HEK293 (cell line): ENCODE measurements around the gene FAM110D.

ENCODE experiments used
- CTCF ChIA-PET: fragments of 350-600 bp; formaldehyde crosslinking; extraction: SDS; loops from one replicate; lab custom pipeline; 2021; ENCODE audit warnings: antibody characterized with exemption; lab: Yijun Ruan, JAX
- POLR2A ChIA-PET: fragments of 300-600 bp; formaldehyde crosslinking; extraction: SDS; loops from one replicate; lab custom pipeline; 2020; ENCODE audit warnings: antibody characterized with exemption, inconsistent platforms; lab: Yijun Ruan, JAX
- H3K27ac ChIP-seq: fragments of 200-500 bp; sonication (Bioruptor generic); 2 replicates; pipeline ENCODE4 v1.5.1; 2014; ENCODE audit warnings: low read depth, low read length, control low read depth, inconsistent platforms; ENCODE audit errors: extremely low read depth
- H3K36me3 ChIP-seq, 2 experiments: fragments of 200-500 bp in 1 of 2; sonication (Bioruptor generic) in 1 of 2; 1 replicate in 1 of 2; 2 replicates in 1 of 2; pipeline ENCODE4 v1.5.1; 2014 to 2017; ENCODE audit warnings: inconsistent platforms in 2 of 2, low read length in 2 of 2; ENCODE audit not compliant: control insufficient read depth in 2 of 2, insufficient read depth in 1 of 2
- H3K4me1 ChIP-seq: fragments of 200-500 bp; sonication (Bioruptor generic); 2 replicates; pipeline ENCODE4 v1.5.1; 2014; ENCODE audit warnings: mild to moderate bottlenecking, low read length, inconsistent platforms; ENCODE audit not compliant: control insufficient read depth, insufficient read depth
- H3K4me3 ChIP-seq: 2 replicates; pipeline ENCODE4 v1.5.1; 2011; ENCODE audit warnings: low read depth, mild to moderate bottlenecking, control low read depth, low read length, moderate library complexity
- H3K9me3 ChIP-seq: fragments of 200-500 bp; sonication (Bioruptor generic); 2 replicates; pipeline ENCODE4 v1.5.1; 2014; ENCODE audit warnings: low read depth, low read length, inconsistent platforms; ENCODE audit not compliant: control insufficient read depth, insufficient read depth
- ATF2 ChIP-seq: fragments of 450-650 bp; formaldehyde crosslinking; IDR thresholded peaks from 2 replicates; pipeline ENCODE4 v1.5.1; 2016; ENCODE audit warnings: missing biosample characterization, missing genetic modification characterization, low read depth
- GFI1B ChIP-seq: fragments of 450-650 bp; formaldehyde crosslinking; IDR thresholded peaks from 2 replicates; pipeline ENCODE4 v1.5.1; 2016; ENCODE audit warnings: missing biosample characterization, missing genetic modification characterization
- PRDM1 ChIP-seq: fragments of 450-650 bp; formaldehyde crosslinking; IDR thresholded peaks from 2 replicates; pipeline ENCODE4; 2016; ENCODE audit warnings: missing biosample characterization, missing genetic modification characterization
- TSHZ1 ChIP-seq: fragments of 450-650 bp; formaldehyde crosslinking; IDR thresholded peaks from 2 replicates; pipeline ENCODE4 v1.5.1; 2016; ENCODE audit warnings: missing biosample characterization, missing genetic modification characterization, borderline replicate concordance
- ZBTB48 ChIP-seq: fragments of 450-650 bp; formaldehyde crosslinking; IDR thresholded peaks from 2 replicates; pipeline ENCODE4 v1.5.1; 2016; ENCODE audit warnings: missing biosample characterization, missing genetic modification characterization
- ZBTB7A ChIP-seq: fragments of 450-650 bp; formaldehyde crosslinking; IDR thresholded peaks from 2 replicates; pipeline ENCODE4 v1.5.1; 2016; ENCODE audit warnings: low read depth, missing biosample characterization, missing genetic modification characterization
- ZNF112 ChIP-seq: fragments of 450-650 bp; formaldehyde crosslinking; IDR thresholded peaks from 2 replicates; pipeline ENCODE4 v1.5.0; 2017; ENCODE audit warnings: missing biosample characterization, missing genetic modification characterization
- ZNF248 ChIP-seq: fragments of 450-650 bp; formaldehyde crosslinking; IDR thresholded peaks from 2 replicates; pipeline ENCODE4 v1.5.1; 2017; ENCODE audit warnings: missing biosample characterization, missing genetic modification characterization
- ZNF354C ChIP-seq: fragments of 450-650 bp; formaldehyde crosslinking; IDR thresholded peaks from 2 replicates; pipeline ENCODE4 v1.5.1; 2016; ENCODE audit warnings: missing biosample characterization, missing genetic modification characterization, low read depth, borderline replicate concordance
- ZNF398 ChIP-seq: fragments of 450-650 bp; formaldehyde crosslinking; IDR thresholded peaks from 2 replicates; pipeline ENCODE4 v1.5.1; 2017; ENCODE audit warnings: missing biosample characterization, missing genetic modification characterization
- ZNF664 ChIP-seq: fragments of 450-650 bp; formaldehyde crosslinking; IDR thresholded peaks from 2 replicates; pipeline ENCODE4 v1.5.1; 2016; ENCODE audit warnings: missing biosample characterization, missing genetic modification characterization
- ZNF777 ChIP-seq: fragments of 450-650 bp; formaldehyde crosslinking; IDR thresholded peaks from 2 replicates; pipeline ENCODE4 v1.5.1; 2017; ENCODE audit warnings: missing biosample characterization, missing genetic modification characterization, borderline replicate concordance
- ZSCAN23 ChIP-seq: fragments of 450-650 bp; formaldehyde crosslinking; IDR thresholded peaks from 2 replicates; pipeline ENCODE4 v1.5.1; 2016; ENCODE audit warnings: missing biosample characterization, missing genetic modification characterization
- TF ChIP-seq, protein P1 (sequence below): fragments of 450-650 bp; formaldehyde crosslinking; IDR thresholded peaks from 2 replicates; pipeline ENCODE4 v1.5.1; 2017; ENCODE audit warnings: missing biosample characterization, missing genetic modification characterization
- TF ChIP-seq, protein P2 (sequence below): fragments of 450-650 bp; formaldehyde crosslinking; IDR thresholded peaks from 2 replicates; pipeline ENCODE4 v1.5.1; 2016; ENCODE audit warnings: missing biosample characterization, missing genetic modification characterization
- TF ChIP-seq, protein P3 (sequence below): fragments of 450-650 bp; formaldehyde crosslinking; IDR thresholded peaks from 2 replicates; pipeline ENCODE4 v1.5.1; 2016; ENCODE audit warnings: missing biosample characterization, missing genetic modification characterization
- TF ChIP-seq, protein P4 (sequence below): fragments of 450-650 bp; formaldehyde crosslinking; IDR thresholded peaks from 2 replicates; pipeline ENCODE4 v1.5.1; 2016; ENCODE audit warnings: missing biosample characterization, missing genetic modification characterization, borderline replicate concordance

FAM110D gene

GRCh38 chr1:26164861-26165842, 6.3 kb downstream of the FAM110D start:
- POLR2A ChIA-PET: no interaction called here
- Histone ChIP-seq H3K36me3 (no peaks in the 10 kb centered on the region), H3K27ac (no peak overlapping the region), H3K9me3 (no peaks in the 10 kb centered on the region), H3K4me3 (no peak overlapping the region), H3K4me1 (peaks cover 7% of the 10 kb centered on the region; the same call in 1 of the 2 replicates)
- CTCF ChIA-PET: interaction anchor here (1.1 to 1.6 kb wide), 4 partner anchors 8 to 129 kb away, joined by 3 to 6 read pairs (median 3); partner anchors contain the start of gene CEP85
- TF ChIP-seq, protein P1, sequence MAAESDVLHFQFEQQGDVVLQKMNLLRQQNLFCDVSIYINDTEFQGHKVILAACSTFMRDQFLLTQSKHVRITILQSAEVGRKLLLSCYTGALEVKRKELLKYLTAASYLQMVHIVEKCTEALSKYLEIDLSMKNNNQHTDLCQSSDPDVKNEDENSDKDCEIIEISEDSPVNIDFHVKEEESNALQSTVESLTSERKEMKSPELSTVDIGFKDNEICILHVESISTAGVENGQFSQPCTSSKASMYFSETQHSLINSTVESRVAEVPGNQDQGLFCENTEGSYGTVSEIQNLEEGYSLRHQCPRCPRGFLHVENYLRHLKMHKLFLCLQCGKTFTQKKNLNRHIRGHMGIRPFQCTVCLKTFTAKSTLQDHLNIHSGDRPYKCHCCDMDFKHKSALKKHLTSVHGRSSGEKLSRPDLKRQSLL (tag by site-specific recombination): no peak
- TF ChIP-seq ZBTB48 (tag by site-specific recombination) (peak; percentile 66; the same call in 1 of the 2 replicates), TSHZ1 (tag by site-specific recombination) (no peak), ZNF398 (no peak), ATF2 (tag by site-specific recombination) (no peak), ZNF112 (tag by site-specific recombination) (no peak), ZNF777 (tag by site-specific recombination) (no peak), GFI1B (tag by site-specific recombination) (no peak), ZBTB7A (0 out of 2 replicates have a peak, but pooled peaks have one; percentile 3), ZSCAN23 (tag by site-specific recombination) (no peak), ZNF248 (no peak), PRDM1 (no peak), ZNF664 (tag by site-specific recombination) (no peak), ZNF354C (tag by site-specific recombination) (no peak)
- TF ChIP-seq, protein P2, sequence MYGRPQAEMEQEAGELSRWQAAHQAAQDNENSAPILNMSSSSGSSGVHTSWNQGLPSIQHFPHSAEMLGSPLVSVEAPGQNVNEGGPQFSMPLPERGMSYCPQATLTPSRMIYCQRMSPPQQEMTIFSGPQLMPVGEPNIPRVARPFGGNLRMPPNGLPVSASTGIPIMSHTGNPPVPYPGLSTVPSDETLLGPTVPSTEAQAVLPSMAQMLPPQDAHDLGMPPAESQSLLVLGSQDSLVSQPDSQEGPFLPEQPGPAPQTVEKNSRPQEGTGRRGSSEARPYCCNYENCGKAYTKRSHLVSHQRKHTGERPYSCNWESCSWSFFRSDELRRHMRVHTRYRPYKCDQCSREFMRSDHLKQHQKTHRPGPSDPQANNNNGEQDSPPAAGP (tag by site-specific recombination): peak; percentile 8; the same call in 1 of the 2 replicates
- TF ChIP-seq, protein P3, sequence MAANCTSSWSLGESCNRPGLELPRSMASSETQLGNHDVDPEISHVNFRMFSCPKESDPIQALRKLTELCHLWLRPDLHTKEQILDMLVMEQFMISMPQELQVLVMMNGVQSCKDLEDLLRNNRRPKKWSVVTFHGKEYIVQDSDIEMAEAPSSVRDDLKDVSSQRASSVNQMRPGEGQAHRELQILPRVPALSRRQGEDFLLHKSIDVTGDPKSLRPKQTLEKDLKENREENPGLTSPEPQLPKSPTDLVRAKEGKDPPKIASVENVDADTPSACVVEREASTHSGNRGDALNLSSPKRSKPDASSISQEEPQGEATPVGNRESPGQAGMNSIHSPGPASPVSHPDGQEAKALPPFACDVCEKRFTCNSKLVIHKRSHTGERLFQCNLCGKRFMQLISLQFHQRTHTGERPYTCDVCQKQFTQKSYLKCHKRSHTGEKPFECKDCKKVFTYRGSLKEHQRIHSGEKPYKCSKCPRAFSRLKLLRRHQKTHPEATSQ: no peak
- TF ChIP-seq, protein P4, sequence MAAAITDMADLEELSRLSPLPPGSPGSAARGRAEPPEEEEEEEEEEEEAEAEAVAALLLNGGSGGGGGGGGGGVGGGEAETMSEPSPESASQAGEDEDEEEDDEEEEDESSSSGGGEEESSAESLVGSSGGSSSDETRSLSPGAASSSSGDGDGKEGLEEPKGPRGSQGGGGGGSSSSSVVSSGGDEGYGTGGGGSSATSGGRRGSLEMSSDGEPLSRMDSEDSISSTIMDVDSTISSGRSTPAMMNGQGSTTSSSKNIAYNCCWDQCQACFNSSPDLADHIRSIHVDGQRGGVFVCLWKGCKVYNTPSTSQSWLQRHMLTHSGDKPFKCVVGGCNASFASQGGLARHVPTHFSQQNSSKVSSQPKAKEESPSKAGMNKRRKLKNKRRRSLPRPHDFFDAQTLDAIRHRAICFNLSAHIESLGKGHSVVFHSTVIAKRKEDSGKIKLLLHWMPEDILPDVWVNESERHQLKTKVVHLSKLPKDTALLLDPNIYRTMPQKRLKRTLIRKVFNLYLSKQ (tag by site-specific recombination): no peak
